ENCODE results near the gene GABRE. TPM values are rescaled to one million over a fixed set of nuclear protein-coding genes. Genes with fewer than 3 reads are reported as not detected.

The GABRE gene
- total and polyA plus RNA-seq, 2 donors (not counting 3 experiments of a cell fraction or from before 2014, with no cell fraction given): 6.1 to 33.4 TPM

GRCh38 chrX:151973851-151974335 is 583 bp downstream of the GABRE start:
- H2AFZ ChIP-seq (ENCODE audit: low read depth, low read length): no peak overlapping the region
- peaks cover 32% of the 10 kb centered on the region for H3K79me2 ChIP-seq (ENCODE audit: control insufficient read depth, insufficient read depth, low read length)
- intact Hi-C loops (cut with micrococcal nuclease) (loop anchor here (1.0 kb wide), 1 partner anchor 10 kb away; no protein-coding TSS in a partner anchor), dilution Hi-C loops (cut with MboI; ENCODE audit: extremely low pct_ligation_motif_present, low sequenced_read_pairs) (no loop called here)
- H4K20me1 ChIP-seq (replicated peaks; ENCODE audit: control insufficient read depth, extremely low read depth, insufficient read depth, low read length): no peaks in the 10 kb centered on the region
- H3K27me3 ChIP-seq (ENCODE audit: control insufficient read depth in 2 of 2, insufficient read depth in 2 of 2, low read length in 2 of 2): no peaks in the 10 kb centered on the region
- H3K4me2 ChIP-seq (ENCODE audit: insufficient read depth, low read length): peak overlapping the region; percentile 80
- TF ChIP-seq MAX (IDR thresholded peaks at IDR 0.05; ENCODE audit: insufficient read depth, insufficient read length): no peak
- no peak for TF ChIP-seq POLR2A (IDR thresholded peaks at IDR 0.05; ENCODE audit: low read depth, low read length)
- TF ChIP-seq FOS (IDR thresholded peaks at IDR 0.05; ENCODE audit: borderline replicate concordance, insufficient read depth, low read length): no peak
- no peak for TF ChIP-seq POLR2AphosphoS5 (IDR thresholded peaks at IDR 0.05; ENCODE audit: insufficient read depth, low read depth, low read length)
- no peak for TF ChIP-seq JUN (IDR thresholded peaks at IDR 0.05; ENCODE audit: borderline replicate concordance, insufficient read depth, insufficient read length, low read depth)
- no peak for TF ChIP-seq GATA2 (IDR thresholded peaks at IDR 0.05; ENCODE audit: insufficient read depth, insufficient read length, low read depth, low read length)
- TF ChIP-seq, protein P1, sequence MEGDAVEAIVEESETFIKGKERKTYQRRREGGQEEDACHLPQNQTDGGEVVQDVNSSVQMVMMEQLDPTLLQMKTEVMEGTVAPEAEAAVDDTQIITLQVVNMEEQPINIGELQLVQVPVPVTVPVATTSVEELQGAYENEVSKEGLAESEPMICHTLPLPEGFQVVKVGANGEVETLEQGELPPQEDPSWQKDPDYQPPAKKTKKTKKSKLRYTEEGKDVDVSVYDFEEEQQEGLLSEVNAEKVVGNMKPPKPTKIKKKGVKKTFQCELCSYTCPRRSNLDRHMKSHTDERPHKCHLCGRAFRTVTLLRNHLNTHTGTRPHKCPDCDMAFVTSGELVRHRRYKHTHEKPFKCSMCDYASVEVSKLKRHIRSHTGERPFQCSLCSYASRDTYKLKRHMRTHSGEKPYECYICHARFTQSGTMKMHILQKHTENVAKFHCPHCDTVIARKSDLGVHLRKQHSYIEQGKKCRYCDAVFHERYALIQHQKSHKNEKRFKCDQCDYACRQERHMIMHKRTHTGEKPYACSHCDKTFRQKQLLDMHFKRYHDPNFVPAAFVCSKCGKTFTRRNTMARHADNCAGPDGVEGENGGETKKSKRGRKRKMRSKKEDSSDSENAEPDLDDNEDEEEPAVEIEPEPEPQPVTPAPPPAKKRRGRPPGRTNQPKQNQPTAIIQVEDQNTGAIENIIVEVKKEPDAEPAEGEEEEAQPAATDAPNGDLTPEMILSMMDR (IDR thresholded peaks at IDR 0.05; ENCODE audit: extremely low read depth in 1 of 2, insufficient read depth in 1 of 2, low read depth in 1 of 2, low read length in 2 of 2): no peak
- no peak for TF ChIP-seq EZH2 (IDR thresholded peaks at IDR 0.05; ENCODE audit: borderline replicate concordance, low read depth, low read length, severe bottlenecking)
- TF ChIP-seq MYC (IDR thresholded peaks at IDR 0.05; ENCODE audit: low read depth, low read length): no peak
- ChIA-PET CTCF (interaction anchor here (1.0 to 3.0 kb wide), 3 partner anchors 147 to 659 kb away, joined by 3 to 15 read pairs (median 4); no protein-coding TSS in a partner anchor), POLR2A (interaction anchor here (1.2 to 2.0 kb wide), 2 partner anchors 10 to 144 kb away, joined by 3 to 10 read pairs; no protein-coding TSS in a partner anchor)
- DNase-seq (ENCODE audit: low read depth, low spot score) (peak; percentile 54), FAIRE-seq (peak; percentile 87)
- BruUV-seq (replicated peaks): TSS peak; percentile 31
- no peaks in the 10 kb centered on the region for H3K9me3 ChIP-seq (replicated peaks; ENCODE audit: control insufficient read depth, insufficient read depth, low read length)
- no peaks in the 10 kb centered on the region for H3K9me1 ChIP-seq (replicated peaks; ENCODE audit: control insufficient read depth, extremely low read depth, insufficient read depth, low read length)
- H3K9ac ChIP-seq (replicated peaks; ENCODE audit: extremely low read depth, insufficient read depth, low read length): peak overlapping the region; percentile 43
- peaks cover 19% of the 10 kb centered on the region for H3K4me1 ChIP-seq (ENCODE audit: control insufficient read depth, extremely low read depth, insufficient read depth, low read length)
- peak overlapping the region; percentile 41 to 67 (median 48) for H3K4me3 ChIP-seq (replicated peaks in 1 of 3; ENCODE audit: insufficient read depth in 1 of 3, low read depth in 1 of 3, low read length in 3 of 3)
- H3K27ac ChIP-seq (ENCODE audit: insufficient read depth, low read depth, low read length): peak overlapping the region; percentile 30
- peaks cover under 1 to 2% of the 10 kb centered on the region in 2 experiments for H3K36me3 ChIP-seq (ENCODE audit: control insufficient read depth in 2 of 2, extremely low read depth in 1 of 2, insufficient read depth in 2 of 2, low read length in 2 of 2)
